DND-41 (cell line): ENCODE results near the gene RNF212.

Experiments
- EZH2 ChIP-seq: IDR thresholded peaks from 3 replicates; pipeline ENCODE4 v1.6.1; 2012; ENCODE audit warnings: borderline replicate concordance, low read depth, mild to moderate bottlenecking, moderate library complexity, low read length, inconsistent platforms; ENCODE audit not compliant: severe bottlenecking
- TF ChIP-seq, protein P1 (sequence below): IDR thresholded peaks from 2 replicates; pipeline ENCODE4 v1.5.1; 2012; ENCODE audit warnings: borderline replicate concordance, low read length, moderate library complexity, mild to moderate bottlenecking; ENCODE audit not compliant: poor library complexity, severe bottlenecking; ENCODE audit errors: extremely low read depth

DNA sequence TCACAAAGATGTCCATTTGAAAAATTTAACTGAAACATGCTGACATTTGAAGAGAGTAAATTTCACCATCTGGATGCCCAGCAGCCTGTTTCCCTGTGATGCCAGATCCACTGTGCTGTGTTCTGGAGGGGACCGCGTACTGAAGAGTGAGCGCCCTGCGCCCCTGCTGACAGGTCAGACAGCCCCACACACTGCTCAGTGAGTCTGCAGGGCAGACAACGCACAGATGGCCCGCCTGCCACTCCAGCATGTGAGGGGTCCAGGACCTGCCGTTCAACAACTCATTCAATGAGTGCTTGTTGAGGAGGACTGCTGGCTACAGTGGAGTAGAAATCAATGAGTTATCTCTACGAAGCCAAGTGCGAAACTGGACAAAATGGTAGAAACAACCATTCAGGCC lies 52.7 kb downstream of the RNF212 start:
- TF ChIP-seq, protein P1, sequence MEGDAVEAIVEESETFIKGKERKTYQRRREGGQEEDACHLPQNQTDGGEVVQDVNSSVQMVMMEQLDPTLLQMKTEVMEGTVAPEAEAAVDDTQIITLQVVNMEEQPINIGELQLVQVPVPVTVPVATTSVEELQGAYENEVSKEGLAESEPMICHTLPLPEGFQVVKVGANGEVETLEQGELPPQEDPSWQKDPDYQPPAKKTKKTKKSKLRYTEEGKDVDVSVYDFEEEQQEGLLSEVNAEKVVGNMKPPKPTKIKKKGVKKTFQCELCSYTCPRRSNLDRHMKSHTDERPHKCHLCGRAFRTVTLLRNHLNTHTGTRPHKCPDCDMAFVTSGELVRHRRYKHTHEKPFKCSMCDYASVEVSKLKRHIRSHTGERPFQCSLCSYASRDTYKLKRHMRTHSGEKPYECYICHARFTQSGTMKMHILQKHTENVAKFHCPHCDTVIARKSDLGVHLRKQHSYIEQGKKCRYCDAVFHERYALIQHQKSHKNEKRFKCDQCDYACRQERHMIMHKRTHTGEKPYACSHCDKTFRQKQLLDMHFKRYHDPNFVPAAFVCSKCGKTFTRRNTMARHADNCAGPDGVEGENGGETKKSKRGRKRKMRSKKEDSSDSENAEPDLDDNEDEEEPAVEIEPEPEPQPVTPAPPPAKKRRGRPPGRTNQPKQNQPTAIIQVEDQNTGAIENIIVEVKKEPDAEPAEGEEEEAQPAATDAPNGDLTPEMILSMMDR, result no peak
- TF ChIP-seq EZH2, result no peak
